ENCODE data around the gene BRD2. TPM values are rescaled to one million over a fixed set of nuclear protein-coding genes. Genes with fewer than 3 reads are reported as not detected.

BRD2 gene
- total and polyA plus RNA-seq, 9 of the 15 experiments (the other 6 are each of a cell fraction or from before 2014, with no cell fraction given): 19.0 to 252 (median 181) TPM

DNA sequence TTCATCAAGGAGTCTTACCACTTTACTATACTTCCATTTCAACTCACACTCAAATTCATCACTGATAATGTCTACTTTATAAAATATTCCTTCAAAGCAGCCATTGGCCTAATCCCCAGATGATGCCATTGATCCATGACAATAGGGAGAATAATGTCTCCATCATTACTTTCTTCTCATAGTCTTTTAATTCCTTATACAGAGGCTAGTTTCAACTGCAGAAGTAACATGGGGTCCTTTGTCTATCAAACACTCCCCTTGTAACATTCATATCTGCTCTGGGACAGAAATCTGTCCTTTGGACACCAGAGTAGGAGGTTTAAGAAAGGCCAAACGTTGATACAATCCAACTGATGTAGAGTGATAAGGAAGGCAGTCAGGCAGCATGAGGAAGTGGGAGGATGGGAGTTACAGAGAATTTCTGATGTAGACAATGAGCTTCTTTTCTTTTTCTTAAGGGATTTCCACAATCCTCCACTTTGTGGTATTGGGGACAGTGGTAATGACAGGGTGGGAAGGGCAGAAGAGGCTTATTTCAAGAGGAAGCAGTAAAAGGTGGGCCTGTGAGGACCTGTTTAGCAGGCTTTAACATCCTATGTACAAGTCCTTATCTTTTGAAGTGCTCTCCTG, 59.9 kb downstream of the BRD2 start:
- no peaks in the 10 kb centered on the region for H4K20me1 ChIP-seq (replicated peaks; ENCODE audit: control insufficient read depth, insufficient read depth, low read length)
- no peak overlapping the region for H2AFZ ChIP-seq (ENCODE audit: low read depth, low read length)
- no peak overlapping the region for H3K9ac ChIP-seq (ENCODE audit: insufficient read depth in 1 of 2, low read depth in 2 of 2, low read length in 2 of 2)
- ChIA-PET CTCF (ENCODE audit: low intra/inter-chr PET ratio) (no interaction called here), POLR2A (no interaction called here)
- H3K36me3 ChIP-seq (ENCODE audit: control insufficient read depth, insufficient read depth, low read length): no peaks in the 10 kb centered on the region
- intact Hi-C loops (cut with micrococcal nuclease) (no loop called here), in situ Hi-C loops (cut with MboI) (no loop called here)
- no peak overlapping the region for H3K4me2 ChIP-seq (ENCODE audit: insufficient read depth, low read length)
- TF ChIP-seq MED1 (CRISPR knock-in tag; IDR thresholded peaks at IDR 0.05; ENCODE audit: borderline replicate concordance) (no peak), ZNF766 (CRISPR knock-in tag; conservative IDR thresholded peaks at IDR 0.05) (0 out of 2 replicates have a peak, but pooled peaks have one; percentile 52), TAL1 (IDR thresholded peaks at IDR 0.05) (peak; percentile 35; the same call in 1 of the 2 replicates), TCF3 (CRISPR knock-in tag; IDR thresholded peaks at IDR 0.05) (0 out of 2 replicates have a peak, but pooled peaks have one; percentile 7), CBFA2T3 (IDR thresholded peaks at IDR 0.05) (peak; percentile 69), ZNF384 (IDR thresholded peaks at IDR 0.05; ENCODE audit: low read depth, low read length) (no peak), SOX6 (IDR thresholded peaks at IDR 0.05) (peak; percentile 36; the same call in 1 of the 2 replicates), FUS (optimal IDR thresholded peaks at IDR 0.05; ENCODE audit: low read depth, low read length) (no peak), KLF16 (IDR thresholded peaks at IDR 0.05) (peak; percentile 60; the same call in 1 of the 2 replicates), ZNF699 (CRISPR knock-in tag; IDR thresholded peaks at IDR 0.05; ENCODE audit: insufficient replicate concordance) (no peak), CBFA2T2 (conservative IDR thresholded peaks at IDR 0.05) (peak; percentile 37; the same call in 1 of the 2 replicates), ARID1B (IDR thresholded peaks at IDR 0.05) (0 out of 2 replicates have a peak, but pooled peaks have one; percentile 38), TEAD4 (IDR thresholded peaks at IDR 0.05; ENCODE audit: low read length) (peak; percentile 69; the same call in 1 of the 2 replicates), TEAD4 (CRISPR knock-in tag; IDR thresholded peaks at IDR 0.05; ENCODE audit: borderline replicate concordance) (no peak), SPI1 (IDR thresholded peaks at IDR 0.05; ENCODE audit: borderline replicate concordance, low read depth, low read length) (peak; percentile 69; the same call in 1 of the 2 replicates), HNRNPL (IDR thresholded peaks at IDR 0.05; ENCODE audit: low read depth, low read length) (no peak), PHF20 (IDR thresholded peaks at IDR 0.05; ENCODE audit: partially characterized antibody) (no peak), LEF1 (IDR thresholded peaks at IDR 0.05) (no peak), ZBTB8A (IDR thresholded peaks at IDR 0.05; ENCODE audit: partially characterized antibody) (no peak)
- TF ChIP-seq, protein P1, sequence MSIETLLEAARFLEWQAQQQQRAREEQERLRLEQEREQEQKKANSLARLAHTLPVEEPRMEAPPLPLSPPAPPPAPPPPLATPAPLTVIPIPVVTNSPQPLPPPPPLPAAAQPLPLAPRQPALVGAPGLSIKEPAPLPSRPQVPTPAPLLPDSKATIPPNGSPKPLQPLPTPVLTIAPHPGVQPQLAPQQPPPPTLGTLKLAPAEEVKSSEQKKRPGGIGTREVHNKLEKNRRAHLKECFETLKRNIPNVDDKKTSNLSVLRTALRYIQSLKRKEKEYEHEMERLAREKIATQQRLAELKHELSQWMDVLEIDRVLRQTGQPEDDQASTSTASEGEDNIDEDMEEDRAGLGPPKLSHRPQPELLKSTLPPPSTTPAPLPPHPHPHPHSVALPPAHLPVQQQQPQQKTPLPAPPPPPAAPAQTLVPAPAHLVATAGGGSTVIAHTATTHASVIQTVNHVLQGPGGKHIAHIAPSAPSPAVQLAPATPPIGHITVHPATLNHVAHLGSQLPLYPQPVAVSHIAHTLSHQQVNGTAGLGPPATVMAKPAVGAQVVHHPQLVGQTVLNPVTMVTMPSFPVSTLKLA (conservative IDR thresholded peaks at IDR 0.05): no peak
- TF ChIP-seq, protein P2, sequence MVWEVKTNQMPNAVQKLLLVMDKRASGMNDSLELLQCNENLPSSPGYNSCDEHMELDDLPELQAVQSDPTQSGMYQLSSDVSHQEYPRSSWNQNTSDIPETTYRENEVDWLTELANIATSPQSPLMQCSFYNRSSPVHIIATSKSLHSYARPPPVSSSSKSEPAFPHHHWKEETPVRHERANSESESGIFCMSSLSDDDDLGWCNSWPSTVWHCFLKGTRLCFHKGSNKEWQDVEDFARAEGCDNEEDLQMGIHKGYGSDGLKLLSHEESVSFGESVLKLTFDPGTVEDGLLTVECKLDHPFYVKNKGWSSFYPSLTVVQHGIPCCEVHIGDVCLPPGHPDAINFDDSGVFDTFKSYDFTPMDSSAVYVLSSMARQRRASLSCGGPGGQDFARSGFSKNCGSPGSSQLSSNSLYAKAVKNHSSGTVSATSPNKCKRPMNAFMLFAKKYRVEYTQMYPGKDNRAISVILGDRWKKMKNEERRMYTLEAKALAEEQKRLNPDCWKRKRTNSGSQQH (CRISPR knock-in tag; IDR thresholded peaks at IDR 0.05): no peak
- no peak overlapping the region for H3K27ac ChIP-seq (ENCODE audit: extremely low read depth, low read depth, low read length)
- no peaks in the 10 kb centered on the region; a peak in 1 of 5 replicates for H3K27me3 ChIP-seq (ENCODE audit: control insufficient read depth in 2 of 2, insufficient read depth in 2 of 2, low read length in 2 of 2)
- no peak for ATAC-seq
- no peak overlapping the region for H3K4me3 ChIP-seq
- FAIRE-seq: no peak
- H3K4me1 ChIP-seq (replicated peaks in 1 of 2; ENCODE audit: control insufficient read depth in 2 of 2, insufficient read depth in 2 of 2, low read length in 2 of 2): no peaks in the 10 kb centered on the region
- BruUV-seq (replicated peaks): no TSS peak
- no peaks in the 10 kb centered on the region for H3K9me1 ChIP-seq (ENCODE audit: control insufficient read depth, insufficient read depth, low read length)
- DNase-seq (ENCODE audit: extremely low read depth in 1 of 4, low spot score in 3 of 4): peak in 1 of 4 experiments; percentile 18
- no peaks in the 10 kb centered on the region for H3K79me2 ChIP-seq (ENCODE audit: control insufficient read depth, insufficient read depth, low read length)
- no peaks in the 10 kb centered on the region for H3K9me3 ChIP-seq (replicated peaks; ENCODE audit: control insufficient read depth, insufficient read depth, low read depth, low read length)
- 9% methylated on average over 1 of the region's 1 CpG for WGBS (ENCODE audit: insufficient coverage, low coverage, missing lambda C conversion rate)

All from K562 (cell line).